Neural progenitor cell (in vitro differentiated cells): Measurements from ENCODE around the gene FFAR1. TPM values are rescaled to one million over a fixed set of nuclear protein-coding genes. Genes with fewer than 3 reads are reported as not detected.
A peak's percentile ranks its signal among the peaks of the same experiment; 100 is the strongest.

Experiments used
- DNase-seq: peaks from one replicate; pipeline ENCODE4 v3.0.0-alpha.2; 2016; ENCODE audit warnings: low spot score
- H2AFZ ChIP-seq: fragments of 200-600 bp; sonication (generic); replicated peaks from 2 replicates; pipeline ENCODE4 v1.6.1; 2016; ENCODE audit warnings: antibody characterized with exemption
- H3F3A ChIP-seq: fragments of 200-600 bp; sonication (generic); 2 replicates; pipeline ENCODE4 v1.6.1; 2016; ENCODE audit warnings: antibody characterized with exemption, low read depth
- H3K27ac ChIP-seq: fragments of 200-600 bp; sonication (generic); 2 replicates; pipeline ENCODE4 v1.5.1; 2016; ENCODE audit warnings: mild to moderate bottlenecking
- H3K27me3 ChIP-seq: fragments of 200-600 bp; sonication (generic); 2 replicates; pipeline ENCODE4 v1.6.1; 2016; ENCODE audit warnings: mild to moderate bottlenecking, moderate library complexity
- H3K36me3 ChIP-seq: fragments of 200-600 bp; sonication (generic); 2 replicates; pipeline ENCODE4 v1.5.1; 2016
- H3K4me1 ChIP-seq: fragments of 200-600 bp; sonication (generic); 2 replicates; pipeline ENCODE4 v1.6.1; 2016; ENCODE audit warnings: mixed run types
- H3K4me2 ChIP-seq: fragments of 200-600 bp; sonication (generic); 2 replicates; pipeline ENCODE4 v1.6.1; 2016
- H3K4me3 ChIP-seq: fragments of 200-600 bp; sonication (generic); 2 replicates; pipeline ENCODE4 v1.5.1; 2016
- H3K79me2 ChIP-seq: fragments of 200-600 bp; sonication (generic); 2 replicates; pipeline ENCODE4 v1.6.1; 2016; ENCODE audit warnings: low read depth
- H3K9ac ChIP-seq: fragments of 200-600 bp; sonication (generic); 2 replicates; pipeline ENCODE4 v1.6.1; 2016
- H3K9me3 ChIP-seq: fragments of 200-600 bp; sonication (generic); 2 replicates; pipeline ENCODE4 v1.5.1; 2016; ENCODE audit warnings: low read depth
- H4K20me1 ChIP-seq: fragments of 200-600 bp; sonication (generic); 2 replicates; pipeline ENCODE4 v1.6.1; 2016; ENCODE audit warnings: low read depth
- H3K27ac Mint-ChIP-seq: 3 replicates; pipeline ENCODE4 v1.8.0; 2021; ENCODE audit warnings: mixed read lengths
- H3K27me3 Mint-ChIP-seq: 2 replicates; pipeline ENCODE4 v1.8.0; 2022; ENCODE audit warnings: low read depth, mild to moderate bottlenecking, inconsistent platforms, moderate library complexity, mixed read lengths; ENCODE audit not compliant: insufficient read depth
- H3K36me3 Mint-ChIP-seq: 3 replicates; pipeline ENCODE4 v1.8.0; 2021; ENCODE audit warnings: mixed read lengths
- H3K4me1 Mint-ChIP-seq: 3 replicates; pipeline ENCODE4 v1.8.0; 2021; ENCODE audit warnings: mixed read lengths
- H3K4me3 Mint-ChIP-seq: 3 replicates; pipeline ENCODE4 v1.8.0; 2021; ENCODE audit warnings: mild to moderate bottlenecking, moderate library complexity, mixed read lengths
- H3K9me3 Mint-ChIP-seq: 3 replicates; pipeline ENCODE4 v1.8.0; 2020; ENCODE audit warnings: mixed read lengths
- EZH2 ChIP-seq: fragments of 200-600 bp; sonication (generic); IDR thresholded peaks from 2 replicates; pipeline ENCODE4 v1.6.1; 2017; ENCODE audit warnings: antibody characterized with exemption, mild to moderate bottlenecking, moderate library complexity
- EZH2phosphoT487 ChIP-seq: fragments of 200-600 bp; sonication (generic); IDR thresholded peaks from 2 replicates; pipeline ENCODE4 v1.6.1; 2017; ENCODE audit warnings: antibody characterized with exemption
- total RNA-seq: library from RNA; depleted of rRNA; stranded (reverse); fragments of >200 nt; gene quantifications from 2 replicates; pipeline ENCODE4 v1.2.3, GENCODE V29; 2015; ENCODE audit warnings: low replicate concordance
- TF ChIP-seq, protein P1 (sequence below): fragments of 200-600 bp; sonication (generic); IDR thresholded peaks from 2 replicates; pipeline ENCODE4 v1.5.1; 2017; ENCODE audit warnings: antibody characterized with exemption, mild to moderate bottlenecking

The FFAR1 gene
- total RNA-seq, 1 donor from 2014 or later, result not detected

DNA sequence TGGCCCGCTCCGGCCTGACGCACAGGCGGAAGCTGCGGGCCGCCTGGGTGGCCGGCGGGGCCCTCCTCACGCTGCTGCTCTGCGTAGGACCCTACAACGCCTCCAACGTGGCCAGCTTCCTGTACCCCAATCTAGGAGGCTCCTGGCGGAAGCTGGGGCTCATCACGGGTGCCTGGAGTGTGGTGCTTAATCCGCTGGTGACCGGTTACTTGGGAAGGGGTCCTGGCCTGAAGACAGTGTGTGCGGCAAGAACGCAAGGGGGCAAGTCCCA lies 4.4 kb downstream of the FFAR1 start:
- H2AFZ ChIP-seq, result no peak overlapping the region

DNA sequence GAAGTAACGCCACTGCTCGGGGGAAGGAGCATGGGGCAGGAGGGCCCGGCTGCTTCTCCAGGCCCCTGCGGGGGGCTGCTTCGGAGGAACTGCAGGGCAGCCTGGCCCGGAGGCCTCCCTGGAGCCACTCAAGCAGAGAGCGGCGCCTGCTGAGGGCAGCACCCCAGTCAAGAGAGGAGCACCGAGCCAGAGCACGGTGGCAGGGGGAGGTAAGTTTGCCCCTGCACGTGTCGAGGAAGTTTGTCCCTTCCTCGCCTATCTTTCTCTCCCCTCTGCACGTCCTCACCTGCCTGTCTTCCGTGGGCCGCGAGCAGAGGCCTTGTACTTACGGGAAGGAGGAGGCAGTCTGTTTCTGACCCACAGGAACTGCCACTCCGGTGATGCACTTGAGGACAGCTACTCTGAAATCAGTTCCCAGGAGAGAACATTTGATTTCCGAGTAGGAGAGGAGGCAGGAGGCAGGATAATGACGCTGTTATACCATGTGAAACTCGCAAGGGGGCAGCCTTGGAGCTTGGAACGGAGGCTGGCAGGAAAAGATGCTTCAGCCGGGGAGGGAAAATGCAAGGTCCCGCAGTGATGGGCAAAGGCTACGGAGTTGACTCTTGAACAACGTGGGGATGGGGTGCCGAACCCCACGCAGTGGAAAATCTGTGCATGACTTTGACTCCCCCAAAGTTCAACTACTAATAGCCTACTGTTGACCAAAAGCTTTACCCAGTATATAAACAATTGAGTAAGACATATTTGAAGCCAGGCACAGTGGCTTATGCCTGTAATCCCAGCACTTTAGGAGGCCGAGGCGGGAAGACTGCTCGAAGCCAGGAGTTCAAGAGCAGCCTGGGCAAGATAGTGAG lies 5.0 kb downstream of the FFAR1 start:
- TF ChIP-seq EZH2, result no peak
- TF ChIP-seq, protein P1, sequence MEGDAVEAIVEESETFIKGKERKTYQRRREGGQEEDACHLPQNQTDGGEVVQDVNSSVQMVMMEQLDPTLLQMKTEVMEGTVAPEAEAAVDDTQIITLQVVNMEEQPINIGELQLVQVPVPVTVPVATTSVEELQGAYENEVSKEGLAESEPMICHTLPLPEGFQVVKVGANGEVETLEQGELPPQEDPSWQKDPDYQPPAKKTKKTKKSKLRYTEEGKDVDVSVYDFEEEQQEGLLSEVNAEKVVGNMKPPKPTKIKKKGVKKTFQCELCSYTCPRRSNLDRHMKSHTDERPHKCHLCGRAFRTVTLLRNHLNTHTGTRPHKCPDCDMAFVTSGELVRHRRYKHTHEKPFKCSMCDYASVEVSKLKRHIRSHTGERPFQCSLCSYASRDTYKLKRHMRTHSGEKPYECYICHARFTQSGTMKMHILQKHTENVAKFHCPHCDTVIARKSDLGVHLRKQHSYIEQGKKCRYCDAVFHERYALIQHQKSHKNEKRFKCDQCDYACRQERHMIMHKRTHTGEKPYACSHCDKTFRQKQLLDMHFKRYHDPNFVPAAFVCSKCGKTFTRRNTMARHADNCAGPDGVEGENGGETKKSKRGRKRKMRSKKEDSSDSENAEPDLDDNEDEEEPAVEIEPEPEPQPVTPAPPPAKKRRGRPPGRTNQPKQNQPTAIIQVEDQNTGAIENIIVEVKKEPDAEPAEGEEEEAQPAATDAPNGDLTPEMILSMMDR, result peak; percentile 87
- peak overlapping the region; percentile 72 for H3K27ac Mint-ChIP-seq
- H3F3A ChIP-seq, result no peaks in the 10 kb centered on the region
- peak overlapping the region; percentile 89 for H2AFZ ChIP-seq
- no peaks in the 10 kb centered on the region for H3K36me3 Mint-ChIP-seq
- H3K36me3 ChIP-seq, result no peaks in the 10 kb centered on the region
- H3K9me3 Mint-ChIP-seq, result no peaks in the 10 kb centered on the region
- H3K4me1 ChIP-seq, result no peaks in the 10 kb centered on the region
- H3K9me3 ChIP-seq, result no peaks in the 10 kb centered on the region
- no peak overlapping the region for H3K27ac ChIP-seq
- H3K9ac ChIP-seq, result no peak overlapping the region
- peaks cover 8% of the 10 kb centered on the region for H3K4me1 Mint-ChIP-seq
- H3K4me3 Mint-ChIP-seq, result peak overlapping the region; percentile 38
- peak; percentile 84 for DNase-seq
- H3K4me3 ChIP-seq, result no peak overlapping the region
- no peaks in the 10 kb centered on the region for H3K79me2 ChIP-seq
- peaks cover 6% of the 10 kb centered on the region for H3K27me3 Mint-ChIP-seq
- peaks cover 29% of the 10 kb centered on the region for H3K27me3 ChIP-seq
- no peaks in the 10 kb centered on the region for H4K20me1 ChIP-seq
- H3K4me2 ChIP-seq, result no peak overlapping the region

More for the DNA sequence above, 4.4 kb downstream of the FFAR1 start:
- no peaks in the 10 kb centered on the region for H3K9me3 Mint-ChIP-seq
- H3K4me2 ChIP-seq, result no peak overlapping the region
- H3K27me3 Mint-ChIP-seq, result peaks cover 11% of the 10 kb centered on the region
- no peak overlapping the region for H3K4me3 Mint-ChIP-seq
- H3K36me3 Mint-ChIP-seq, result no peaks in the 10 kb centered on the region
- no peaks in the 10 kb centered on the region for H3K4me1 ChIP-seq
- no peaks in the 10 kb centered on the region for H3F3A ChIP-seq
- H4K20me1 ChIP-seq, result no peaks in the 10 kb centered on the region
- TF ChIP-seq EZH2 (no peak), EZH2phosphoT487 (no peak)
- TF ChIP-seq, protein P1, result no peak
- H3K27me3 ChIP-seq, result peaks cover 34% of the 10 kb centered on the region
- H3K9me3 ChIP-seq, result no peaks in the 10 kb centered on the region
- H3K79me2 ChIP-seq, result no peaks in the 10 kb centered on the region
- DNase-seq, result no peak
- no peak overlapping the region for H3K9ac ChIP-seq
- no peaks in the 10 kb centered on the region for H3K36me3 ChIP-seq
- H3K4me3 ChIP-seq, result no peak overlapping the region
- H3K4me1 Mint-ChIP-seq, result peaks cover 8% of the 10 kb centered on the region
- H3K27ac ChIP-seq, result no peak overlapping the region
- no peak overlapping the region for H3K27ac Mint-ChIP-seq

DNA sequence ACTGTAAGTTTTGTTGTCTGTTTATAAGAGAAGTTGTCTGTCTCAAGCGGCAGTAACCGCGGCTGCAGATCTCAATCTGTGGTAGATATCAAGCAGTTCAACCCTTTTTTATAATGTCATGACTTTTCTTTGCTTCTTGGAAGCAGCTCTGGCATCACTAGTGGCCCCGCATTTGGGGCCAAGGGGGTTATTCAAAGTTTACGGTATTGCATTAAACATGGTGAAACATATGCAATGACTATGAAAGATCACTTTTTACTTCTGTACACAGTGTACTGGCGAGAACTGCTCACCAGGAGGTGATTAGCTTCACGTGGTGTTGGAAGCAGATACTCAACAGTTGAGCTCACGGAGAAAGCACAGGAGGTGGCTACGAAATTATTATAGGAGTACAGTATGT lies 5.9 kb downstream of the FFAR1 start:
- H3K4me3 ChIP-seq, result no peak overlapping the region
- DNase-seq, result no peak
- TF ChIP-seq EZH2phosphoT487 (no peak), EZH2 (no peak)
- TF ChIP-seq, protein P1, result no peak

More for the DNA sequence above, 5.9 kb downstream of the FFAR1 start:
- Mint-ChIP-seq H3K4me3 (no peak overlapping the region), H3K27me3 (peaks cover 2% of the 10 kb centered on the region), H3K9me3 (no peaks in the 10 kb centered on the region), H3K27ac (no peak overlapping the region), H3K4me1 (peaks cover 8% of the 10 kb centered on the region), H3K36me3 (no peaks in the 10 kb centered on the region)
- Histone ChIP-seq H3K79me2 (no peaks in the 10 kb centered on the region), H3K4me1 (no peaks in the 10 kb centered on the region), H3K27ac (no peak overlapping the region), H3K9ac (no peak overlapping the region), H3F3A (no peaks in the 10 kb centered on the region), H3K36me3 (no peaks in the 10 kb centered on the region), H2AFZ (no peak overlapping the region), H3K27me3 (peaks cover 19% of the 10 kb centered on the region), H4K20me1 (no peaks in the 10 kb centered on the region), H3K4me2 (no peak overlapping the region), H3K9me3 (no peaks in the 10 kb centered on the region)
